GM12878 (cell line): ENCODE data around the gene PLPPR2. TPM values are rescaled to one million over a fixed set of nuclear protein-coding genes. Genes with fewer than 3 reads are reported as not detected.
"Not testable (repeated sequence)": the region's sequence is repeated elsewhere in the genome, so short reads cannot be mapped to it uniquely, and the experiment has no call there.

Experiments used
- ATAC-seq: fragments of 200-7000 bp; cut with Tn5 transposase; 3 replicates; pipeline ENCODE4 v1.9.1; 2020; ENCODE audit warnings: mild to moderate bottlenecking, moderate library complexity
- BruUV-seq: library from RNA; stranded (reverse); fragments of 400-500 nt; replicated peaks from 2 replicates; lab custom pipeline; 2021; lab: Mats Ljungman, UMichigan
- CTCF ChIA-PET: fragments of 300-600 bp; sonication (Branson Sonifier 250); formaldehyde crosslinking; extraction: SDS; loops from one replicate; lab custom pipeline; 2021; ENCODE audit warnings: inconsistent platforms; lab: Yijun Ruan, JAX
- POLR2A ChIA-PET: fragments of 350-600 bp; formaldehyde crosslinking; extraction: SDS; loops from one replicate; lab custom pipeline; 2021; ENCODE audit warnings: inconsistent platforms; lab: Charles Lee
- RAD21 ChIA-PET: fragments of 300-600 bp; sonication (Branson Sonifier 250); formaldehyde crosslinking; loops from one replicate; lab custom pipeline; 2023; ENCODE audit warnings: antibody characterized with exemption; ENCODE audit not compliant: unreplicated experiment; lab: Charles Lee
- SMC1A ChIA-PET: fragments of 300-600 bp; sonication (Branson Sonifier 250); formaldehyde crosslinking; loops from one replicate; lab custom pipeline; 2023; ENCODE audit not compliant: unreplicated experiment, uncharacterized antibody; lab: Charles Lee
- DNase-seq: peaks from one replicate; pipeline ENCODE4 v3.0.0-alpha.2; 2011; ENCODE audit warnings: low read depth, low spot score
- FAIRE-seq: peaks from 3 replicates; lab custom pipeline; 2011; peaks lifted over from hg19 to GRCh38; lab: Jason Lieb, UNC
- H2AFZ ChIP-seq: 2 replicates; pipeline ENCODE4 v1.6.0; 2011; ENCODE audit warnings: low read depth, low read length, control low read depth; ENCODE audit not compliant: control insufficient read depth
- H3K27ac ChIP-seq: 2 replicates; pipeline ENCODE4 v1.5.1; 2011; ENCODE audit warnings: control low read depth; ENCODE audit not compliant: control insufficient read depth, insufficient read depth
- H3K27me3 ChIP-seq, 2 experiments: replicated peaks in 1 of 2; 2 replicates each; pipeline versions ENCODE4 v1.6.0 to v1.6.1; 2011; ENCODE audit warnings: low read length in 1 of 2; ENCODE audit not compliant: control insufficient read depth in 2 of 2, insufficient read depth in 2 of 2
- H3K36me3 ChIP-seq, 2 experiments: 2 replicates each; pipeline ENCODE4 v1.5.1; 2011; ENCODE audit warnings: low read length in 1 of 2; ENCODE audit not compliant: control insufficient read depth in 2 of 2, insufficient read depth in 2 of 2
- H3K4me1 ChIP-seq: 2 replicates; pipeline ENCODE4 v1.6.1; 2011; ENCODE audit warnings: mild to moderate bottlenecking, low read length, moderate library complexity, mixed read lengths; ENCODE audit not compliant: control insufficient read depth, insufficient read depth
- H3K4me2 ChIP-seq: 2 replicates; pipeline ENCODE4 v1.6.0; 2011; ENCODE audit warnings: control low read depth; ENCODE audit not compliant: control insufficient read depth, insufficient read depth
- H3K4me3 ChIP-seq: fragments of 200-600 bp; sonication (generic); 2 replicates; pipeline ENCODE4 v1.5.1; 2016
- H3K79me2 ChIP-seq: 2 replicates; pipeline ENCODE4 v1.6.0; 2011; ENCODE audit warnings: low read length; ENCODE audit not compliant: control insufficient read depth, insufficient read depth
- H3K9ac ChIP-seq: 2 replicates; pipeline ENCODE4 v1.8.0; 2011; ENCODE audit warnings: low read length, control low read depth, mixed read lengths; ENCODE audit not compliant: control insufficient read depth, insufficient read depth
- H3K9me3 ChIP-seq: replicated peaks from 3 replicates; pipeline ENCODE4 v1.5.1; 2011; ENCODE audit warnings: mild to moderate bottlenecking, low read length; ENCODE audit not compliant: control insufficient read depth, insufficient read depth
- H4K20me1 ChIP-seq: 2 replicates; pipeline ENCODE4 v1.6.0; 2011; ENCODE audit not compliant: control insufficient read depth, insufficient read depth
- BHLHE40 ChIP-seq, 2 experiments: fragments of 450-650 bp in 1 of 2; IDR thresholded peaks; 2 replicates each; pipeline ENCODE4 v1.6.1; 2011 to 2017; ENCODE audit warnings: low read depth in 2 of 2, borderline replicate concordance in 1 of 2, improper control_type of control experiment in 1 of 2, low read length in 1 of 2, mild to moderate bottlenecking in 1 of 2
- ESRRA ChIP-seq: IDR thresholded peaks from 2 replicates; pipeline ENCODE4 v1.6.1; 2012; ENCODE audit warnings: mild to moderate bottlenecking, low read length, improper control_type of control experiment
- HDAC2 ChIP-seq: fragments of 200-600 bp; sonication (generic); IDR thresholded peaks from 2 replicates; pipeline ENCODE4 v1.6.1; 2017
- NR2C1 ChIP-seq: fragments of 450-650 bp; IDR thresholded peaks from 2 replicates; pipeline ENCODE4 v1.6.1; 2017; ENCODE audit warnings: antibody characterized with exemption, mild to moderate bottlenecking, moderate library complexity
- NRF1 ChIP-seq: conservative IDR thresholded peaks from 2 replicates; pipeline ENCODE4 v1.6.1; 2011; ENCODE audit warnings: mild to moderate bottlenecking, low read depth, low read length, improper control_type of control experiment
- POLR2A ChIP-seq: IDR thresholded peaks from 2 replicates; pipeline ENCODE4 v1.6.1; 2011; ENCODE audit warnings: low read depth, mild to moderate bottlenecking, low read length
- POU2F2 ChIP-seq: IDR thresholded peaks from 3 replicates; pipeline ENCODE4 v1.6.1; 2011; ENCODE audit warnings: low read depth, mild to moderate bottlenecking, low read length, borderline replicate concordance
- SRF ChIP-seq, 2 experiments: IDR thresholded peaks; 2 replicates each; pipeline ENCODE4 v1.6.1; 2011; ENCODE audit warnings: low read depth in 2 of 2, low read length in 2 of 2, mild to moderate bottlenecking in 1 of 2, moderate library complexity in 1 of 2
- TARDBP ChIP-seq: IDR thresholded peaks from 2 replicates; pipeline ENCODE4 v1.6.1; 2016; ENCODE audit warnings: borderline replicate concordance
- ZNF24 ChIP-seq: fragments of 450-650 bp; IDR thresholded peaks from 2 replicates; pipeline ENCODE4 v1.6.1; 2017; ENCODE audit warnings: antibody characterized with exemption, mild to moderate bottlenecking
- WGBS: methylation state at CpG from one replicate; pipeline ENCODE4 v1.1.6; 2016; ENCODE audit warnings: low lambda C conversion rate; ENCODE audit not compliant: insufficient replicate concordance, insufficient coverage; ENCODE audit errors: missing lambda C conversion rate; 5-methylcytosine and 5-hydroxymethylcytosine counted together
- in situ Hi-C: fragments of 300-500 bp; cut with MboI; formaldehyde crosslinking; loops from 9 replicates; pipeline ENCODE4 v1.14.3; 2018; ENCODE audit warnings: mixed read lengths
- intact Hi-C: fragments of 100-400 bp; cut with micrococcal nuclease; formaldehyde crosslinking; loops from one replicate; pipeline ENCODE4 v1.14.2; 2022; ENCODE audit not compliant: unreplicated experiment
- polyA plus RNA-seq, 11 experiments: library from polyadenylated mRNA; depleted of rRNA in 4 of 11; unstranded in 6 of 11; stranded (reverse) in 5 of 11; fragments of >200 nt; fragmentation: Nextera tagmentation in 4 of 11; fragmentation: Illumina TruSeq in 1 of 11; extraction: Ambion mirVana in 4 of 11; extraction: Trizol in 1 of 11; gene quantifications; 1 replicate in 1 of 11; 2 replicates in 10 of 11; pipeline versions ENCODE4 v1.2.1 to v1.2.3, GENCODE V29; 2011 to 2016; ENCODE audit warnings: inconsistent platforms in 2 of 11, missing spikeins in 2 of 11, low read depth in 1 of 11
- total RNA-seq, 4 experiments: library from RNA; depleted of rRNA in 3 of 4; stranded (reverse); fragments of >200 nt in 3 of 4; fragmentation: Illumina TruSeq in 1 of 4; extraction: Trizol in 1 of 4; gene quantifications; 2 replicates each; pipeline versions ENCODE4 v1.2.1 to v1.2.3, GENCODE V29; 2013 to 2021
- TF ChIP-seq, protein P1 (sequence below): fragments of 450-650 bp; conservative IDR thresholded peaks from 2 replicates; pipeline ENCODE4 v1.6.1; 2017; ENCODE audit warnings: mild to moderate bottlenecking, moderate library complexity
- TF ChIP-seq, protein P2 (sequence below): fragments of 450-650 bp; IDR thresholded peaks from 2 replicates; pipeline ENCODE4 v1.6.1; 2016; ENCODE audit warnings: mild to moderate bottlenecking, moderate library complexity, borderline replicate concordance

PLPPR2 gene
- total and polyA plus RNA-seq, 10 of the 15 experiments (the other 5 are each of a cell fraction or from before 2014, with no cell fraction given) = 0.09 to 2.8 (median 0.70) TPM

DNA sequence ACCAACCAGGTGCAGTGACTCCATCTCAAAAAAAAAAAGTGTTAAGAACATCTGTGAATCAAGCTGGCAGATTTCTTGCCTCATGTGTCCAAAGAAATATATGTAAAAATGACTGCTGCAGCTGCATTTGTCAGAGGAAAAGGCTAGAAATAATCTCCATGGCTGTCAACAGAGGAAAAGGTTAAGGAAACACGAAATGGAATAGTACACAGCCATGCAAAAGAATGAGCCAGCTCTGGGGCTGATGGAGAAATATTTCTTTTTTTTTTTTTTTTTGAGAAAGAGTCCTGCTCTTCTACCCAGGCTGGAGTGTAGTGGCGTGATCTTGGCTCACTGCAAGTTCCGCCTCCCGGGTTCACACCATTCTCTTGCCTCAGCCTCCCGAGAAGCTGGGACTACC is 22.4 kb upstream of the PLPPR2 start (continued):
- no peak for TF ChIP-seq NRF1
- TF ChIP-seq HDAC2 = no peak
- no peak for TF ChIP-seq ZNF24
- no peak for TF ChIP-seq BHLHE40 (IDR thresholded peaks at IDR 0.05; ENCODE audit: borderline replicate concordance in 1 of 2, low read depth in 2 of 2, low read length in 1 of 2)
- TF ChIP-seq SRF (IDR thresholded peaks at IDR 0.05; ENCODE audit: low read depth in 2 of 2, low read length in 2 of 2) = no peak
- no peak for TF ChIP-seq ESRRA
- no peak for TF ChIP-seq POLR2A
- no peak for TF ChIP-seq TARDBP
- no peak for TF ChIP-seq NR2C1
- TF ChIP-seq, protein P1, sequence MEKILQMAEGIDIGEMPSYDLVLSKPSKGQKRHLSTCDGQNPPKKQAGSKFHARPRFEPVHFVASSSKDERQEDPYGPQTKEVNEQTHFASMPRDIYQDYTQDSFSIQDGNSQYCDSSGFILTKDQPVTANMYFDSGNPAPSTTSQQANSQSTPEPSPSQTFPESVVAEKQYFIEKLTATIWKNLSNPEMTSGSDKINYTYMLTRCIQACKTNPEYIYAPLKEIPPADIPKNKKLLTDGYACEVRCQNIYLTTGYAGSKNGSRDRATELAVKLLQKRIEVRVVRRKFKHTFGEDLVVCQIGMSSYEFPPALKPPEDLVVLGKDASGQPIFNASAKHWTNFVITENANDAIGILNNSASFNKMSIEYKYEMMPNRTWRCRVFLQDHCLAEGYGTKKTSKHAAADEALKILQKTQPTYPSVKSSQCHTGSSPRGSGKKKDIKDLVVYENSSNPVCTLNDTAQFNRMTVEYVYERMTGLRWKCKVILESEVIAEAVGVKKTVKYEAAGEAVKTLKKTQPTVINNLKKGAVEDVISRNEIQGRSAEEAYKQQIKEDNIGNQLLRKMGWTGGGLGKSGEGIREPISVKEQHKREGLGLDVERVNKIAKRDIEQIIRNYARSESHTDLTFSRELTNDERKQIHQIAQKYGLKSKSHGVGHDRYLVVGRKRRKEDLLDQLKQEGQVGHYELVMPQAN = no peak
- TF ChIP-seq, all 136 proteins: peak for 0

DNA sequence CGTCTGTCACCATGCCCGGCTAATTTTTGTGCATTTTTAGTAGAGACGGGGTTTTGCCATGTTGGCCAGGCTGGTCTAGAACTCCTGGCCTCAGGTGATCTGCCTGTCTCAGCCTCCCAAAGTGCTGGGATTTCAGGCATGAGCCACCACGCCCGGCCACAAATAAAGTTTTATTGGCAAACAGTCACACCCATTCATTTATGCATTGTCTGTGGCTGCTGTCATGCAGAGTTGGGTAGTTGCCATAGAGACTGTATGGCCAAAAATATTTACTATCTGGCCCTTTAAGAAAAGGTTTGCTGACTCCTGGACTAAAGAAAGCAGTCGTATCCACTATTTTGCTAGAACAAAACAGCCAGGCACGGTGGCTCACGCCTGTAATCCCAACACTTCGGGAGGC is 21.4 kb upstream of the PLPPR2 start:
- 92% methylated on average over 9 of the region's 9 CpGs for WGBS
- CTCF ChIA-PET, in situ Hi-C loops, POLR2A ChIA-PET, H3K9me3 ChIP-seq, intact Hi-C loops, SMC1A ChIA-PET, H3K27me3 ChIP-seq, H3K27ac ChIP-seq, BruUV-seq, H3K4me2 ChIP-seq, DNase-seq, H4K20me1 ChIP-seq, H3K79me2 ChIP-seq, H3K4me1 ChIP-seq, H3K36me3 ChIP-seq, H2AFZ ChIP-seq, ATAC-seq, FAIRE-seq, H3K9ac ChIP-seq, H3K4me3 ChIP-seq: not testable (repeated sequence)
- TF ChIP-seq, protein P2, sequence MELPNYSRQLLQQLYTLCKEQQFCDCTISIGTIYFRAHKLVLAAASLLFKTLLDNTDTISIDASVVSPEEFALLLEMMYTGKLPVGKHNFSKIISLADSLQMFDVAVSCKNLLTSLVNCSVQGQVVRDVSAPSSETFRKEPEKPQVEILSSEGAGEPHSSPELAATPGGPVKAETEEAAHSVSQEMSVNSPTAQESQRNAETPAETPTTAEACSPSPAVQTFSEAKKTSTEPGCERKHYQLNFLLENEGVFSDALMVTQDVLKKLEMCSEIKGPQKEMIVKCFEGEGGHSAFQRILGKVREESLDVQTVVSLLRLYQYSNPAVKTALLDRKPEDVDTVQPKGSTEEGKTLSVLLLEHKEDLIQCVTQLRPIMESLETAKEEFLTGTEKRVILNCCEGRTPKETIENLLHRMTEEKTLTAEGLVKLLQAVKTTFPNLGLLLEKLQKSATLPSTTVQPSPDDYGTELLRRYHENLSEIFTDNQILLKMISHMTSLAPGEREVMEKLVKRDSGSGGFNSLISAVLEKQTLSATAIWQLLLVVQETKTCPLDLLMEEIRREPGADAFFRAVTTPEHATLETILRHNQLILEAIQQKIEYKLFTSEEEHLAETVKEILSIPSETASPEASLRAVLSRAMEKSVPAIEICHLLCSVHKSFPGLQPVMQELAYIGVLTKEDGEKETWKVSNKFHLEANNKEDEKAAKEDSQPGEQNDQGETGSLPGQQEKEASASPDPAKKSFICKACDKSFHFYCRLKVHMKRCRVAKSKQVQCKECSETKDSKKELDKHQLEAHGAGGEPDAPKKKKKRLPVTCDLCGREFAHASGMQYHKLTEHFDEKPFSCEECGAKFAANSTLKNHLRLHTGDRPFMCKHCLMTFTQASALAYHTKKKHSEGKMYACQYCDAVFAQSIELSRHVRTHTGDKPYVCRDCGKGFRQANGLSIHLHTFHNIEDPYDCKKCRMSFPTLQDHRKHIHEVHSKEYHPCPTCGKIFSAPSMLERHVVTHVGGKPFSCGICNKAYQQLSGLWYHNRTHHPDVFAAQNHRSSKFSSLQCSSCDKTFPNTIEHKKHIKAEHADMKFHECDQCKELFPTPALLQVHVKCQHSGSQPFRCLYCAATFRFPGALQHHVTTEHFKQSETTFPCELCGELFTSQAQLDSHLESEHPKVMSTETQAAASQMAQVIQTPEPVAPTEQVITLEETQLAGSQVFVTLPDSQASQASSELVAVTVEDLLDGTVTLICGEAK = peak; percentile 88
- TF ChIP-seq POU2F2 = peak; percentile 14; the same call in 1 of the 3 replicates
- RAD21 ChIA-PET = interaction anchor here (0.7 kb wide), 1 partner anchor 27 kb away, joined by 3 read pairs; no protein-coding TSS in a partner anchor
